WERI-Rb-1 (cell line): Measurements from ENCODE around the gene MMEL1.

ENCODE experiments used
- DNase-seq: peaks from one replicate; pipeline ENCODE4 v3.0.0-alpha.2; 2020
- H3K27ac ChIP-seq: fragments of 250-450 bp; sonication (Bioruptor Pico); 2 replicates; pipeline ENCODE4 v1.5.1; 2020; ENCODE audit warnings: mild to moderate bottlenecking, moderate library complexity
- H3K27me3 ChIP-seq: fragments of 250-450 bp; sonication (Bioruptor Pico); 2 replicates; pipeline ENCODE4 v1.5.1; 2021; ENCODE audit warnings: mild to moderate bottlenecking, low read depth, moderate library complexity; ENCODE audit not compliant: insufficient read depth, severe bottlenecking
- H3K36me3 ChIP-seq: fragments of 250-450 bp; sonication (Bioruptor Pico); 2 replicates; pipeline ENCODE4 v1.5.1; 2020; ENCODE audit warnings: mild to moderate bottlenecking, moderate library complexity
- H3K4me3 ChIP-seq: 2 replicates; pipeline ENCODE4 v1.5.1; 2011; ENCODE audit warnings: low read depth, mild to moderate bottlenecking, control low read depth, low read length
- H3K9me3 ChIP-seq: fragments of 250-450 bp; sonication (Bioruptor Pico); 2 replicates; pipeline ENCODE4 v1.5.1; 2021; ENCODE audit warnings: mild to moderate bottlenecking, moderate library complexity; ENCODE audit not compliant: severe bottlenecking
- CTCF ChIP-seq: IDR thresholded peaks from 2 replicates; pipeline ENCODE4 v1.5.1; 2011; ENCODE audit warnings: low read depth, mild to moderate bottlenecking, control low read depth, inconsistent platforms, low read length

Gene MMEL1

GRCh38 chr1:2635361-2636010, 2.7 kb upstream of the MMEL1 start:
- no peak for TF ChIP-seq CTCF
- Histone ChIP-seq H3K36me3 (no peaks in the 10 kb centered on the region), H3K27ac (no peak overlapping the region), H3K4me3 (no peak overlapping the region), H3K27me3 (peaks cover 81% of the 10 kb centered on the region), H3K9me3 (peaks cover 19% of the 10 kb centered on the region)
- no peak for DNase-seq

- no peak for TF ChIP-seq CTCF
- H3K9me3 ChIP-seq, result peaks cover 26% of the 10 kb centered on the region
- no peak for DNase-seq
- no peak overlapping the region for H3K27ac ChIP-seq
- no peak overlapping the region for H3K4me3 ChIP-seq
- no peaks in the 10 kb centered on the region for H3K36me3 ChIP-seq
- H3K27me3 ChIP-seq, result peaks cover 89% of the 10 kb centered on the region
Observed at GRCh38 chr1:2633936-2634491, 1.2 kb upstream of the MMEL1 start.

- no peaks in the 10 kb centered on the region for H3K36me3 ChIP-seq
- DNase-seq, result no peak
- H3K4me3 ChIP-seq, result no peak overlapping the region
- no peak overlapping the region for H3K27ac ChIP-seq
- peaks cover 85% of the 10 kb centered on the region for H3K27me3 ChIP-seq
- TF ChIP-seq CTCF, result no peak
- H3K9me3 ChIP-seq, result peaks cover 26% of the 10 kb centered on the region
Observed at GRCh38 chr1:2633366-2633935, 635 bp upstream of the MMEL1 start.

GRCh38 chr1:2632051-2632430, 775 bp downstream of the MMEL1 start:
- TF ChIP-seq CTCF, result no peak
- Histone ChIP-seq H3K4me3 (no peak overlapping the region), H3K36me3 (no peaks in the 10 kb centered on the region), H3K27ac (no peak overlapping the region), H3K27me3 (peaks cover 84% of the 10 kb centered on the region), H3K9me3 (peaks cover 20% of the 10 kb centered on the region)
- DNase-seq, result no peak

- DNase-seq, result no peak
- Histone ChIP-seq H3K27me3 (peaks cover 84% of the 10 kb centered on the region), H3K27ac (no peak overlapping the region), H3K36me3 (no peaks in the 10 kb centered on the region), H3K4me3 (no peak overlapping the region), H3K9me3 (peaks cover 14% of the 10 kb centered on the region)
- no peak for TF ChIP-seq CTCF
Observed at GRCh38 chr1:2631136-2632050, 1.4 kb downstream of the MMEL1 start.
